GM12878 (cell line): ENCODE measurements around the gene PRKAG2. TPM values are rescaled to one million over a fixed set of nuclear protein-coding genes. Genes with fewer than 3 reads are reported as not detected.

Source experiments
- ATAC-seq: fragments of 200-7000 bp; cut with Tn5 transposase; 3 replicates; pipeline ENCODE4 v1.9.1; 2020; ENCODE audit warnings: mild to moderate bottlenecking, moderate library complexity
- BruUV-seq: library from RNA; stranded (reverse); fragments of 400-500 nt; replicated peaks from 2 replicates; lab custom pipeline; 2021; lab: Mats Ljungman, UMichigan
- CTCF ChIA-PET: fragments of 300-600 bp; sonication (Branson Sonifier 250); formaldehyde crosslinking; extraction: SDS; loops from one replicate; lab custom pipeline; 2021; ENCODE audit warnings: inconsistent platforms; lab: Yijun Ruan, JAX
- POLR2A ChIA-PET: fragments of 350-600 bp; formaldehyde crosslinking; extraction: SDS; loops from one replicate; lab custom pipeline; 2021; ENCODE audit warnings: inconsistent platforms; lab: Charles Lee
- RAD21 ChIA-PET: fragments of 300-600 bp; sonication (Branson Sonifier 250); formaldehyde crosslinking; loops from one replicate; lab custom pipeline; 2023; ENCODE audit warnings: antibody characterized with exemption; ENCODE audit not compliant: unreplicated experiment; lab: Charles Lee
- SMC1A ChIA-PET: fragments of 300-600 bp; sonication (Branson Sonifier 250); formaldehyde crosslinking; loops from one replicate; lab custom pipeline; 2023; ENCODE audit not compliant: unreplicated experiment, uncharacterized antibody; lab: Charles Lee
- DNase-seq: peaks from one replicate; pipeline ENCODE4 v3.0.0-alpha.2; 2011; ENCODE audit warnings: low read depth, low spot score
- FAIRE-seq: peaks from 3 replicates; lab custom pipeline; 2011; peaks lifted over from hg19 to GRCh38; lab: Jason Lieb, UNC
- H2AFZ ChIP-seq: 2 replicates; pipeline ENCODE4 v1.6.0; 2011; ENCODE audit warnings: low read depth, low read length, control low read depth; ENCODE audit not compliant: control insufficient read depth
- H3K27ac ChIP-seq: 2 replicates; pipeline ENCODE4 v1.5.1; 2011; ENCODE audit warnings: control low read depth; ENCODE audit not compliant: control insufficient read depth, insufficient read depth
- H3K27me3 ChIP-seq, 2 experiments: replicated peaks in 1 of 2; 2 replicates each; pipeline versions ENCODE4 v1.6.0 to v1.6.1; 2011; ENCODE audit warnings: low read length in 1 of 2; ENCODE audit not compliant: control insufficient read depth in 2 of 2, insufficient read depth in 2 of 2
- H3K36me3 ChIP-seq, 2 experiments: 2 replicates each; pipeline ENCODE4 v1.5.1; 2011; ENCODE audit warnings: low read length in 1 of 2; ENCODE audit not compliant: control insufficient read depth in 2 of 2, insufficient read depth in 2 of 2
- H3K4me1 ChIP-seq: 2 replicates; pipeline ENCODE4 v1.6.1; 2011; ENCODE audit warnings: mild to moderate bottlenecking, low read length, moderate library complexity, mixed read lengths; ENCODE audit not compliant: control insufficient read depth, insufficient read depth
- H3K4me2 ChIP-seq: 2 replicates; pipeline ENCODE4 v1.6.0; 2011; ENCODE audit warnings: control low read depth; ENCODE audit not compliant: control insufficient read depth, insufficient read depth
- H3K4me3 ChIP-seq: fragments of 200-600 bp; sonication (generic); 2 replicates; pipeline ENCODE4 v1.5.1; 2016
- H3K79me2 ChIP-seq: 2 replicates; pipeline ENCODE4 v1.6.0; 2011; ENCODE audit warnings: low read length; ENCODE audit not compliant: control insufficient read depth, insufficient read depth
- H3K9ac ChIP-seq: 2 replicates; pipeline ENCODE4 v1.8.0; 2011; ENCODE audit warnings: low read length, control low read depth, mixed read lengths; ENCODE audit not compliant: control insufficient read depth, insufficient read depth
- H3K9me3 ChIP-seq: replicated peaks from 3 replicates; pipeline ENCODE4 v1.5.1; 2011; ENCODE audit warnings: mild to moderate bottlenecking, low read length; ENCODE audit not compliant: control insufficient read depth, insufficient read depth
- H4K20me1 ChIP-seq: 2 replicates; pipeline ENCODE4 v1.6.0; 2011; ENCODE audit not compliant: control insufficient read depth, insufficient read depth
- DPF2 ChIP-seq: fragments of 450-650 bp; IDR thresholded peaks from 2 replicates; pipeline ENCODE4 v1.6.1; 2017; ENCODE audit warnings: mild to moderate bottlenecking
- HDGF ChIP-seq: fragments of 450-650 bp; IDR thresholded peaks from 2 replicates; pipeline ENCODE4 v1.6.1; 2016; ENCODE audit warnings: antibody characterized with exemption
- KLF5 ChIP-seq: fragments of 450-650 bp; IDR thresholded peaks from 2 replicates; pipeline ENCODE4 v1.6.1; 2014; ENCODE audit warnings: mild to moderate bottlenecking; ENCODE audit not compliant: partially characterized antibody
- NFXL1 ChIP-seq: fragments of 450-650 bp; IDR thresholded peaks from 2 replicates; pipeline ENCODE4 v1.6.1; 2017; ENCODE audit warnings: antibody characterized with exemption, mild to moderate bottlenecking, borderline replicate concordance
- RAD21 ChIP-seq: IDR thresholded peaks from 2 replicates; pipeline ENCODE4 v1.6.1; 2011; ENCODE audit warnings: mild to moderate bottlenecking, low read depth, low read length, moderate library complexity; ENCODE audit not compliant: insufficient read depth
- SMAD5 ChIP-seq: IDR thresholded peaks from 2 replicates; pipeline ENCODE4 v1.6.1; 2016; ENCODE audit warnings: antibody characterized with exemption, low read depth
- SREBF2 ChIP-seq: IDR thresholded peaks from 2 replicates; pipeline ENCODE4 v1.6.1; 2012; ENCODE audit warnings: mild to moderate bottlenecking, low read length
- TCF3 ChIP-seq: IDR thresholded peaks from 2 replicates; pipeline ENCODE4 v1.6.1; 2012; ENCODE audit warnings: low read depth, mild to moderate bottlenecking, low read length, borderline replicate concordance; ENCODE audit not compliant: insufficient read depth
- ZBED1 ChIP-seq: IDR thresholded peaks from 2 replicates; pipeline ENCODE4 v1.6.1; 2016; ENCODE audit warnings: borderline replicate concordance
- WGBS: methylation state at CpG from one replicate; pipeline ENCODE4 v1.1.6; 2016; ENCODE audit warnings: low lambda C conversion rate; ENCODE audit not compliant: insufficient replicate concordance, insufficient coverage; ENCODE audit errors: missing lambda C conversion rate; 5-methylcytosine and 5-hydroxymethylcytosine counted together
- in situ Hi-C: fragments of 300-500 bp; cut with MboI; formaldehyde crosslinking; loops from 9 replicates; pipeline ENCODE4 v1.14.3; 2018; ENCODE audit warnings: mixed read lengths
- intact Hi-C: fragments of 100-400 bp; cut with micrococcal nuclease; formaldehyde crosslinking; loops from one replicate; pipeline ENCODE4 v1.14.2; 2022; ENCODE audit not compliant: unreplicated experiment
- polyA plus RNA-seq, 11 experiments: library from polyadenylated mRNA; depleted of rRNA in 4 of 11; unstranded in 6 of 11; stranded (reverse) in 5 of 11; fragments of >200 nt; fragmentation: Nextera tagmentation in 4 of 11; fragmentation: Illumina TruSeq in 1 of 11; extraction: Ambion mirVana in 4 of 11; extraction: Trizol in 1 of 11; gene quantifications; 1 replicate in 1 of 11; 2 replicates in 10 of 11; pipeline versions ENCODE4 v1.2.1 to v1.2.3, GENCODE V29; 2011 to 2016; ENCODE audit warnings: inconsistent platforms in 2 of 11, missing spikeins in 2 of 11, low read depth in 1 of 11
- total RNA-seq, 4 experiments: library from RNA; depleted of rRNA in 3 of 4; stranded (reverse); fragments of >200 nt in 3 of 4; fragmentation: Illumina TruSeq in 1 of 4; extraction: Trizol in 1 of 4; gene quantifications; 2 replicates each; pipeline versions ENCODE4 v1.2.1 to v1.2.3, GENCODE V29; 2013 to 2021
- TF ChIP-seq, protein P1 (sequence below): IDR thresholded peaks from 2 replicates; pipeline ENCODE4 v1.6.1; 2011; ENCODE audit warnings: low read depth, low read length, improper control_type of control experiment, borderline replicate concordance

Gene PRKAG2
- total and polyA plus RNA-seq, 10 of the 15 experiments (the other 5 are each of a cell fraction or from before 2014, with no cell fraction given) = 3.4 to 8.9 (median 6.8) TPM

DNA sequence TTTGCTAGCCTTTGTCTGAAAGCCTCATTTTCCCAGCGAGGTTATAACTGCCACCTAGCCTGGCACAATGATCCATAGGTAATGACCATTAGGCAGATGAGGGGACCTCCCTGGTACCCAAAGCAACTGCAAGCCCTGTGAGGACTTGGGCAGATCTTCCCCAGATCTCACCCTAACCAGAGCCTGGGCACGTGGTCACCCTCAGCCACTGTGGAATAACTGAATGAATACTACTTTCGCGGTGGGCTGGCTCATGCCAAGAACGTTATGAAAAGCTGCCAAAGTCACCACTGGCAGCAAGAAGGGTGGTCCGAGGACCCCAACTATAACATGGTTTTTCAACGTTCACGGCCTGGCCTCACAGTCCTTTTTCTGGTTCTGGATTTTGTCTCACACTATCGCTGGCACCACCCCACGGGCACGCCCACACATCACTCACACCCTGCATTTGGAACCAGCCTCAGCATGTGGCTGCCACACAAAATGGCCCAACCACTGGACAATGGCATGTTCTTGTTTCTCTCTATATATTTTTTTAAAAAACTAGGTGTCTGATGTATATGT lies 3.4 kb downstream of the PRKAG2 start:
- Histone ChIP-seq H3K27me3 (peaks cover 6 to 10% of the 10 kb centered on the region in 2 experiments), H3K4me1 (peaks cover 9% of the 10 kb centered on the region; the same call in 1 of the 2 replicates), H3K79me2 (no peaks in the 10 kb centered on the region), H3K36me3 (no peaks in the 10 kb centered on the region), H3K9me3 (no peaks in the 10 kb centered on the region), H2AFZ (no peak overlapping the region), H3K9ac (no peak overlapping the region), H3K27ac (no peak overlapping the region), H4K20me1 (no peaks in the 10 kb centered on the region), H3K4me2 (no peak overlapping the region), H3K4me3 (no peak overlapping the region)
- no peak for ATAC-seq
- FAIRE-seq = no peak
- BruUV-seq = no TSS peak
- ChIA-PET POLR2A (no interaction called here), SMC1A (no interaction called here), CTCF (no interaction called here), RAD21 (no interaction called here)
- no peak for TF ChIP-seq SREBF2
- no peak for TF ChIP-seq ZBED1
- no peak for TF ChIP-seq DPF2
- no peak for TF ChIP-seq TCF3
- TF ChIP-seq, protein P1, sequence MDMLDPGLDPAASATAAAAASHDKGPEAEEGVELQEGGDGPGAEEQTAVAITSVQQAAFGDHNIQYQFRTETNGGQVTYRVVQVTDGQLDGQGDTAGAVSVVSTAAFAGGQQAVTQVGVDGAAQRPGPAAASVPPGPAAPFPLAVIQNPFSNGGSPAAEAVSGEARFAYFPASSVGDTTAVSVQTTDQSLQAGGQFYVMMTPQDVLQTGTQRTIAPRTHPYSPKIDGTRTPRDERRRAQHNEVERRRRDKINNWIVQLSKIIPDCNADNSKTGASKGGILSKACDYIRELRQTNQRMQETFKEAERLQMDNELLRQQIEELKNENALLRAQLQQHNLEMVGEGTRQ = no peak
- TF ChIP-seq NFXL1 = no peak
- no peak for TF ChIP-seq SMAD5
- no peak for TF ChIP-seq RAD21
- no peak for TF ChIP-seq KLF5
- TF ChIP-seq HDGF = no peak
- no peak for DNase-seq
- in situ Hi-C loops = no loop called here
- intact Hi-C loops = no loop called here
- WGBS = 69% methylated on average over 11 of the region's 11 CpGs
